Esophagus squamous epithelium (tissue), 4 donors: ENCODE measurements around the gene IFI27L2.

Source experiments
- CTCF ChIP-seq, 6 experiments: fragments of 450-650 bp in 4 of 6; fragments of 200-600 bp in 2 of 6; sonication (generic) in 2 of 6; IDR thresholded peaks; one replicate each; pipeline ENCODE4 v1.5.1; 2016 to 2019; ENCODE audit warnings: antibody characterized with exemption in 6 of 6, mild to moderate bottlenecking in 4 of 6, moderate library complexity in 4 of 6
- POLR2A ChIP-seq, 4 donors: fragments of 450-650 bp; IDR thresholded peaks; one replicate each; pipeline ENCODE4 v1.6.1; 2017; ENCODE audit warnings: antibody characterized with exemption in 4 of 4, mild to moderate bottlenecking in 4 of 4, moderate library complexity in 3 of 4

GRCh38 chr14:94143239-94143638 lies 13.8 kb upstream of the IFI27L2 start:
- TF ChIP-seq CTCF (IDR thresholded peaks at IDR 0.05), result peak in 2 of 6 experiments; percentile 15 to 41
- no peak for TF ChIP-seq POLR2A (IDR thresholded peaks at IDR 0.05)
